Neutrophil (primary cell): ENCODE data around the gene DIDO1.

Experiments used
- H3K27ac ChIP-seq: fragments of 200-600 bp; sonication (generic); 2 replicates; pipeline ENCODE4 v1.5.1; 2016; ENCODE audit warnings: mild to moderate bottlenecking, moderate library complexity
- H3K27me3 ChIP-seq: fragments of 200-600 bp; sonication (generic); 2 replicates; pipeline ENCODE4 v1.6.0; 2016; ENCODE audit warnings: mild to moderate bottlenecking
- H3K36me3 ChIP-seq: fragments of 200-600 bp; sonication (generic); 2 replicates; pipeline ENCODE4 v1.5.1; 2017
- H3K4me1 ChIP-seq, 2 experiments: fragments of 200-600 bp in 1 of 2; sonication (generic) in 1 of 2; 1 replicate in 1 of 2; 2 replicates in 1 of 2; pipeline versions ENCODE4 v1.5.1 to v1.6.1; 2013 to 2016; ENCODE audit warnings: low read depth in 1 of 2, low read length in 1 of 2, mild to moderate bottlenecking in 1 of 2, moderate library complexity in 1 of 2; ENCODE audit not compliant: control insufficient read depth in 1 of 2, insufficient read depth in 1 of 2
- H3K4me3 ChIP-seq, 2 experiments: fragments of 200-600 bp in 1 of 2; sonication (generic) in 1 of 2; 1 replicate in 1 of 2; 2 replicates in 1 of 2; pipeline ENCODE4 v1.5.1; 2013 to 2016; ENCODE audit warnings: low read depth in 1 of 2, low read length in 1 of 2, mild to moderate bottlenecking in 1 of 2, moderate library complexity in 1 of 2
- H3K9me3 ChIP-seq: fragments of 200-600 bp; sonication (generic); 2 replicates; pipeline ENCODE4 v1.5.1; 2016
- CTCF ChIP-seq: fragments of 200-600 bp; sonication (generic); IDR thresholded peaks from 2 replicates; pipeline ENCODE4 v1.5.1; 2016; ENCODE audit warnings: antibody characterized with exemption

The DIDO1 gene

GRCh38 chr20:62836967-62837490 is 89.3 kb downstream of the DIDO1 start:
- TF ChIP-seq CTCF: no peak
- Histone ChIP-seq H3K9me3 (no peaks in the 10 kb centered on the region), H3K36me3 (peaks cover 72% of the 10 kb centered on the region), H3K27me3 (no peaks in the 10 kb centered on the region), H3K27ac (no peak overlapping the region), H3K4me3 (no peak overlapping the region), H3K4me1 (peaks cover 32 to 40% of the 10 kb centered on the region in 2 experiments)

- H3K4me3 ChIP-seq: no peak overlapping the region
- H3K27ac ChIP-seq: no peak overlapping the region
- peaks cover 65% of the 10 kb centered on the region for H3K36me3 ChIP-seq
- peaks cover 40 to 48% of the 10 kb centered on the region in 2 experiments for H3K4me1 ChIP-seq
- no peaks in the 10 kb centered on the region for H3K27me3 ChIP-seq
- no peak for TF ChIP-seq CTCF
- no peaks in the 10 kb centered on the region for H3K9me3 ChIP-seq
Observed at GRCh38 chr20:62835931-62836861, 90.1 kb downstream of the DIDO1 start.

DNA sequence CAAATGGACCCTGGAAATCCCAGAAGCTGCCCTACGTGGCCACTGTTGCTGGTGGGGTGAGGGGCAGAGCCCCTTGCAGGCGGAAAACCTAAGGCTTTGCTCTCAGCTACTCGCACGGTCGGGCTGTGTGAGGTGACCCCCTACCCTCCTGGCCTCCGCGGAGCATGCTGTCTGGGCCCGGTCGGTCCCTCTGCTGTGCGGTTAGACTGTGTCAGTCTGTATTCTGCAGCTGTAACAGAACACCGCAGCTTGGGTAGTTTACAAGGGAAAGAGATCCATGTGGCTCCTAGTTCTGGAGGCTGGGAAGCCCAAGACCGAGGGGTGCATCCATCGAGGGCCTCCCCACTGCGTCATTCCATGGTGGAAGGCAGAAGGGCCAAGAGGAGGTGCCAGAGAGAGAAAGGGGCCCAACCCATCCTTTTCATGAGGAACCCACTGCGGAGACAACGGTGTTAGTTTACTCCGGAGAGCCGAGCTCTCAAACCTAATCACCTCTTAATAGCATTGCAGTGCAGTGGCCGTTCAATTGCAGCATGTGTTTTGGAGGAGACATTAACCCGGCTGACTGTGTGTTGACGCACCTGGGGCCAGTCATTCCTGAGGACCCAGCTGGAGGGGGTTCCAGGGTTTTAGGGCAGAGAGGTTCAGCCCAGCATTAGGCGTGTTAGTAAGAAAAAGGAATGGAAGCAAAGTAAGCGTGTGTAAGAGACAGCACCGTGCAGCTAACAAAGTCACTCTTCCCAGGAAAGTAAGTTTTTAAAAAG is 91.2 kb downstream of the DIDO1 start:
- H3K36me3 ChIP-seq: peaks cover 55% of the 10 kb centered on the region
- H3K27me3 ChIP-seq: no peaks in the 10 kb centered on the region
- no peak for TF ChIP-seq CTCF
- H3K27ac ChIP-seq: no peak overlapping the region
- H3K9me3 ChIP-seq: no peaks in the 10 kb centered on the region
- H3K4me1 ChIP-seq: peaks cover 47 to 53% of the 10 kb centered on the region in 2 experiments
- H3K4me3 ChIP-seq: no peak overlapping the region

GRCh38 chr20:62832951-62833391 is 93.3 kb downstream of the DIDO1 start:
- peak overlapping the region; percentile 91 for H3K27ac ChIP-seq
- H3K4me1 ChIP-seq: peaks cover 45 to 50% of the 10 kb centered on the region in 2 experiments
- no peaks in the 10 kb centered on the region for H3K9me3 ChIP-seq
- TF ChIP-seq CTCF: no peak
- peaks cover 33% of the 10 kb centered on the region for H3K36me3 ChIP-seq
- H3K27me3 ChIP-seq: no peaks in the 10 kb centered on the region
- H3K4me3 ChIP-seq: peak overlapping the region; percentile 67 to 72

- Histone ChIP-seq H3K4me3 (peak overlapping the region; percentile 67 to 72), H3K4me1 (peaks cover 40 to 44% of the 10 kb centered on the region in 2 experiments), H3K9me3 (no peaks in the 10 kb centered on the region), H3K27ac (peak overlapping the region; percentile 91), H3K27me3 (no peaks in the 10 kb centered on the region), H3K36me3 (peaks cover 27% of the 10 kb centered on the region)
- TF ChIP-seq CTCF: peak; percentile 80
Observed at GRCh38 chr20:62832212-62832922, 93.9 kb downstream of the DIDO1 start.
